Stomach (tissue), 4 donors: ENCODE measurements around the gene SH3TC1.

Source experiments
- POLR2A ChIP-seq, 4 donors: fragments of 450-650 bp; IDR thresholded peaks; one replicate each; pipeline ENCODE4 v1.6.1; 2016; ENCODE audit warnings: antibody characterized with exemption in 4 of 4, control low read depth in 2 of 4, mild to moderate bottlenecking in 1 of 4, moderate library complexity in 1 of 4
- POLR2AphosphoS5 ChIP-seq, 3 donors: sonication (generic); formaldehyde crosslinking; IDR thresholded peaks; one replicate each; pipeline ENCODE4 v1.6.1; 2016; ENCODE audit warnings: antibody characterized with exemption in 3 of 3
- TF ChIP-seq, protein P1 (sequence below), 7 experiments: fragments of 450-650 bp in 4 of 7; fragments of 200-600 bp in 3 of 7; sonication (generic) in 3 of 7; IDR thresholded peaks; one replicate each; pipeline ENCODE4 v1.5.1; 2016 to 2019; ENCODE audit warnings: antibody characterized with exemption in 7 of 7, control low read depth in 2 of 7, mild to moderate bottlenecking in 1 of 7

DNA sequence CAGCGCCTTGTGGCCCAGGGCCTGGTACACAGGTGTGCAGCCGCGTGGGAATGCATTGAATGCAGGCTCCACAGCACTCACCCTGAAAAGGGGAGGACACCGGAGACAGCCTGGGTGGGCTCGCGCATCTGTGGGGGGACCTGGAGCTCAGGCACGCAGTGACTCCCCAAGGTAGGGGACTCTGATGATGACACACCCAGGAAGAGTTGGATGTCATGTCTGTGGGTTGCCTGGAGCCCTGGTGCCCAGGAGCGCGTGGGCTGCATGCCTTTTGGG, 37.8 kb downstream of the SH3TC1 start:
- TF ChIP-seq POLR2AphosphoS5 (IDR thresholded peaks at IDR 0.05): no peak
- TF ChIP-seq POLR2A (IDR thresholded peaks at IDR 0.05): no peak
- TF ChIP-seq, protein P1, sequence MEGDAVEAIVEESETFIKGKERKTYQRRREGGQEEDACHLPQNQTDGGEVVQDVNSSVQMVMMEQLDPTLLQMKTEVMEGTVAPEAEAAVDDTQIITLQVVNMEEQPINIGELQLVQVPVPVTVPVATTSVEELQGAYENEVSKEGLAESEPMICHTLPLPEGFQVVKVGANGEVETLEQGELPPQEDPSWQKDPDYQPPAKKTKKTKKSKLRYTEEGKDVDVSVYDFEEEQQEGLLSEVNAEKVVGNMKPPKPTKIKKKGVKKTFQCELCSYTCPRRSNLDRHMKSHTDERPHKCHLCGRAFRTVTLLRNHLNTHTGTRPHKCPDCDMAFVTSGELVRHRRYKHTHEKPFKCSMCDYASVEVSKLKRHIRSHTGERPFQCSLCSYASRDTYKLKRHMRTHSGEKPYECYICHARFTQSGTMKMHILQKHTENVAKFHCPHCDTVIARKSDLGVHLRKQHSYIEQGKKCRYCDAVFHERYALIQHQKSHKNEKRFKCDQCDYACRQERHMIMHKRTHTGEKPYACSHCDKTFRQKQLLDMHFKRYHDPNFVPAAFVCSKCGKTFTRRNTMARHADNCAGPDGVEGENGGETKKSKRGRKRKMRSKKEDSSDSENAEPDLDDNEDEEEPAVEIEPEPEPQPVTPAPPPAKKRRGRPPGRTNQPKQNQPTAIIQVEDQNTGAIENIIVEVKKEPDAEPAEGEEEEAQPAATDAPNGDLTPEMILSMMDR (IDR thresholded peaks at IDR 0.05): no peak
